GM18868 (cell line): ENCODE measurements around the gene ADAMTS16.

ENCODE experiments used
- ATAC-seq: cut with Tn5 transposase; IDR thresholded peaks from one replicate; pipeline ENCODE4 v1.9.1; 2021; ENCODE audit warnings: mild to moderate bottlenecking, moderate library complexity; ENCODE audit not compliant: unreplicated experiment

The ADAMTS16 gene

DNA sequence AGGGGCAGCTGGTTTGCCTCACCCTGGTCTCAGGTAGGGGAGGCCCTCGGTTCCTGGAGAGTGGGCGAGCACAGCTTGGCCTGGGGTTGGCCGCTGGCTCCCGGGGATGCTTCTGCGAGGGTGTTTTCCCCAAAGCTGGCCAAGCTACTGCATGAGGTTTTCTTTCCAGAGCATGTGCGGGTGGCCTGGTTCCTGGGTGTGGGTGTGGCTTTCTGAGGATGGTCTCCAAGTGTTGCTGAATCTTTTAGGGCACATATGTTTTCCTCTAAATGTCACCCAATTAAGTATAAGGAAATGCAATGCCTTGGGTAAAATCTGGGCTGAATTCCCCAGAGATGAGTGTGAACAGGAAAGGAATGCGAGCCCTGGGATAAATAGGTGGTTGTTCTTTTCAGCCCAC is 166.6 kb downstream of the ADAMTS16 start:
- ATAC-seq: no peak

DNA sequence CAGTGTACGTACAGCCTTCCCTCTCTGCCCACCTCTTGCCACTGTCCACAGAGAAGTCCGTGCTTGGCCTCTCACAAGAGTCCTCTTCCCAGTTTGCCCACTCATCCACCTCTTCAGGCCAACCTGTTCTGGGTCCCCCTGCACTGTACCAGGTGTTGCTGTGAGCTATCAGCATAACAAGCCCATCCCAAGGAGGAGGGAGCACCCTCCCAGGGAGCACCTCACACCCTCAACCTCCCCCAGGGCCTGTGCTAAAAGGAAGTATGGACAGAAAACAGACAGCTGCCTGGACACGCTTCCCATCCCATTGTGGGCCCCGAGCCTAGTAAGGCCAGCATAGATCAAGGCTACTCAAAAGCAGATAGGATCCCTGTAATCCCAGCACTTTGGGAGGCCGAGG is 168.2 kb downstream of the ADAMTS16 start:
- ATAC-seq: no peak

DNA sequence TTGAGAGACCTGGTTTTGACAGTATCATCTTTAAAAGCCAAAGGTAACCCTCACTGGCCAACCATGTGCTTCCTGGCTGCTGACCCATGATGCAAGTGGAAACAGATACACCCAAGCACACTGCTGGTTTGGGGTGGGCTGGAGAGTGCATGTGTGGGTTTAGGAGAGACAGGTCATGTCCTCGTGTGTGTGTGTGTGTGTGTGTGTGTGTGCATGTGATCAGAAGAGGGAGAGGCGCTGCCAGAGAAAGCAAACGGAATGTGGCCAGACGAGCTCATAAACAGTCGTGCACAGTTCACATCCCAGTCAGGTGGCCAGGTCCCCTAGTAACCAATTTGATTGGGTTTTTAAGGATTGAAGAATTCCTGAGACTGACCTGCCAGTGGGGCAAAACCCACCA is 169.5 kb downstream of the ADAMTS16 start:
- ATAC-seq: no peak

DNA sequence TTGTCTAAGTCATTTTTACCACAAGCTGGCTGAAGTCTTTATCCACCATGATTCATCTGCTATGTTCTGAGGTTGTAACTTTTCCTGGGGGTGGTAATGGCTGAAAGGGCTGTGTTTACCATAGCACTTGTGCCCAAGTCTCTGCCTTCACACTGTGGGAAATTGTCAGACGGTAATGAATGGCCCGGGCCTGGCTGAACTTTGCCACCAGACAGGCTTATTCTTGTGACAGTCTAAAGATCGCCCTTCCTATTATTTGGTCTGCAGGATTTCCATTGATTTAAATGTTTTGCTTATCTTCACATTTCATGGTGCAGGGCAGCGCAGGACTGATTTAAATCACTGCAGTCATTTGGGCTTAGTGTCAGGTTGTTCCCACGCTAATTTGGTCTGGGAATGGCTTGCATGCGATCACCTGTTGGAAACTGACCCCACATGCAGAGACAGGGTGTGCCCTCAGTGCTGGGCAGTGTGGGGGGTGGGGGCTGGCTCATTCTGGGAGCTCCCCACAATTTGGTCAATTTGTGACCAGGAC is 173.0 kb downstream of the ADAMTS16 start:
- no peak for ATAC-seq

DNA sequence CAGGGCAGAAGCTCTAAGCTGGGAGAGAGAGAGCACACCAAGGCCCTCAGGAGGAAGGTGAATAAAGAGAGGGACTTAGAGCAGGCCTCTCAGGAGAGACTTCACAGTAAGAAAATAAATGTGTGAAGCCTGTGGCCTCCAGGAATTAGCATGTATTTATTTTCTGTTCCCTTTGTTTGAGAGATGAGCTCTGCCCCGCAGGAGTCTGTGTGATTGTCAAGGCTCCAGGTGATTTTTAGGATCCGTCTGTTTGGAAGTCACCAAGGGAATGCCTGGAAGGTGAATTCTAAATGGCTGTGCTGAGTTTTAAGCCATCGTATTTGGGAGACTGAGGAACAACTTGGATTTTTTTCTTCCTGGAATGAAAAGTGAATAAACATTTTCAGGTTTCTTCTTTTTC is 174.0 kb downstream of the ADAMTS16 start:
- ATAC-seq: no peak

DNA sequence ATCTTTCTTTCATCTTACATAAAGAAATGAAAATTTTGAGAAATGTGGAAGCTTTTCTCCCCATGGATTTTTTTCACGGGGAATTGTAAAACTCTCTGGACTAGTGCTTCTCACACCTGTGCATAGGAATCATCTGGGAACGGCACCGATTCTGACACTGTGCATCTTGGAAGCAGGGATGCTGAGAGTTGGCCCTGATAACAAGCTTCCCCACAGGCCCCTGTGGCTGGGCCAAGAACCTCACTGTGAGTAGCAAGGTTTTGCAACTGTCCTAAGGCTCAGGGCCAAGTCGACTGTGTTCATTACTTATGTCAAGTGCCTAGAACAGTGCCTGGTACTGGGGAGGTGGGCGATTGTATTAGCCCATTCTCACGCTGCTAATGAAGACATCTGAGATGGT is 174.5 kb downstream of the ADAMTS16 start:
- no peak for ATAC-seq

DNA sequence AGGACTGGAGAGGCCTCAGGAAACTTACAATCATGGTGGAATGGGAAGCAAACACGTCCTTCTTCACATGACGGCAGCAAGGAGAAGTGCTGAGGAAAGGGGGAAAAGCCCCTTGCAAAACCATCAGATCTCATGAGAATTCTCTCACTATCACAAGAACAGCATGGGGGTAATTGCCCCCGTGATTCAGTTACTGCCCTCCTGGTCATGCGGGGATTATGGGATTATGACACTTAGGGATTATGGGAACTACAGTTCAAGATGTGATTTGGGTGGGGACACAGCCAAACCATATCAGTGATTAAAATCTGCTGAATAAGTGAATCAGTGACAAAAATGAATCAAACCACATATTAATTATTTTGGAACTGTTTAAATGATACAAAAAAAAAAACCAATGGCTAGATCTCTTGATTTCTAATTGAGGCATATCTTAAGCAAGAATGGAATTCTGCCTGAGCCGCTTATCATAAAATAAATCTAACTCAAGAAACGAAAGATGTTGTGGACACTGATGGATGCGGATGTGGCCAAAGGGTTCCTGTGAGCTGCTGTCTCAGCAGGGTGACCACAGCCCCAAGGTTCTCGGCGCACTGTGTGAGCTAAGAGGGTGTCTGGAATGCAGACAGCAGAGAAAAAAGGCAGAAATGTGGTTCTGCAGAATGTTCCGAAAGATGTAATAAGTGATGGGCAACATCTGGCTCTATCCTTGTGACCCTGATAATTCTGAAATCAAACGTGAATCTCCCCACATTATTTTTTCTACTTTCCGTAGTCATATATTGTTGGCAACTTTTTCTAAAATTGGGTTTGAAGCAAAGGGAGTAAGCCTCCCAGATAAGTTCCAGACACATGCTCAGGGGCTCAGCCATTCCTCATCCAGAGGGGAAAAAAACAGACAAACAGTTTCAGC is 175.2 kb downstream of the ADAMTS16 start:
- no peak for ATAC-seq

DNA sequence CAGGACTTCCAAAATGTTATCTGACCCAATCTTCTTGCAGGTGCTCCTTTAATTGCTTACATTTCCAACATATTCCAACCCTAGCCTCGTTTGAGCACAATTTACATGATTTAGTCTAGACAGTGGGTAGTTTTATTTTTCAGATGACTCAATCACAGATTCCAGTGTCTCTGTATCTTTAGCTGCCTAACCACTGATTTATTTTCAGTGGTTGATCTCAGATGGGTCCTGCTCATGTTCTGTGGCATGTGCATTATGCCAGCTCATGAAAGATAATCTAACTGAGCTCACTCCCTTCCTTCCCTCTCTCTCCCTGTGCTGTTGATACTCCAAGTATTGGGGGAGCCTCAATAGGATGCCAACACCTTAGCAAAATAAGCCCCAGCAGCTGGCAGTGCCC is 176.2 kb downstream of the ADAMTS16 start:
- ATAC-seq: no peak

DNA sequence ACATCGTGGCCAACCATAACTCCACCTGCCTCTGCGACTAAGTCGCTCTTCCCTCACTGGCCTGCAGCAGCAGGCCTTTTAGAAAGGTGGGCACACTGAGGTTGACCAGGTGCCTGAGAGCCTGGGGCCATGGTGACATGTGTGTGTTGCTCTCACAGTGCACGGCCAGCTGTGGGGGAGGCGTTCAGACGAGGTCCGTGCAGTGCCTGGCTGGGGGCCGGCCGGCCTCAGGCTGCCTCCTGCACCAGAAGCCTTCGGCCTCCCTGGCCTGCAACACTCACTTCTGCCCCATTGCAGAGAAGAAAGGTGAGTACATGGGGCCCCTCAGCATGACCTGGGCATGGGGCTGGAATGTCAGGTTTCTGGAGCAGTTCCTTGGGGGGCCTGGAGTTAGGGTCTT is 177.8 kb downstream of the ADAMTS16 start:
- no peak for ATAC-seq

DNA sequence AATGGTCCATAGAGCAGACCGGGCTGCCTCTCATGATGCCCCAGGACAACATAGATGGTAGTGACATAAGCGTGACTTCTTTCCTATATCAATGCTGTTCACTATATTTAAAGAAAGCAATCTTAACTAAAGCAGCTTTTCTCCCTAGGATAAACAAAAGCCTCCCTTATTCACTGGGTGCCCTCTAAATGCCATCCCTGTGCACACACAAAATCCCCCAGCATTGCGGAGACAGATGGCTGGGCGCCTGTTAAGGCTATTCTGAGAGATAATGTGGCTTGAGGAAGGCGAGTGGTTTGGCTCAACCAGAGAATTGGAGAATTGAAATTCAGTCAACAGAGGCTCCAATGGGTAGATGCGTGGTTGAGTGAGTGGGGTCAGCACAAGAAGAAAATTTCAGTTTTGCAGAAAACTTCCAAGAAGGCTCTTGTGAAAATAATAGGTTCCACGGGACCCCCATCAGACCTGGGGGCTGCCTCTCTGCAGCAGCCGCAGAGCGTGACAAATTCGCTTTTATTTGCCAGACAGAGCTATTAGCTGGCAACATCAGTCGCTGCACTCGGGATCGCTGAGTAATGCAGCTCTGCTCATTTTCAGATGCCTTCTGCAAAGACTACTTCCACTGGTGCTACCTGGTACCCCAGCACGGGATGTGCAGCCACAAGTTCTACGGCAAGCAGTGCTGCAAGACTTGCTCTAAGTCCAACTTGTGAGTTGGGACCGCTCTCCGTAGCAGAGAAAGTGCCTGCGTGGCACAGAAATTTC is 178.5 kb downstream of the ADAMTS16 start:
- no peak for ATAC-seq

DNA sequence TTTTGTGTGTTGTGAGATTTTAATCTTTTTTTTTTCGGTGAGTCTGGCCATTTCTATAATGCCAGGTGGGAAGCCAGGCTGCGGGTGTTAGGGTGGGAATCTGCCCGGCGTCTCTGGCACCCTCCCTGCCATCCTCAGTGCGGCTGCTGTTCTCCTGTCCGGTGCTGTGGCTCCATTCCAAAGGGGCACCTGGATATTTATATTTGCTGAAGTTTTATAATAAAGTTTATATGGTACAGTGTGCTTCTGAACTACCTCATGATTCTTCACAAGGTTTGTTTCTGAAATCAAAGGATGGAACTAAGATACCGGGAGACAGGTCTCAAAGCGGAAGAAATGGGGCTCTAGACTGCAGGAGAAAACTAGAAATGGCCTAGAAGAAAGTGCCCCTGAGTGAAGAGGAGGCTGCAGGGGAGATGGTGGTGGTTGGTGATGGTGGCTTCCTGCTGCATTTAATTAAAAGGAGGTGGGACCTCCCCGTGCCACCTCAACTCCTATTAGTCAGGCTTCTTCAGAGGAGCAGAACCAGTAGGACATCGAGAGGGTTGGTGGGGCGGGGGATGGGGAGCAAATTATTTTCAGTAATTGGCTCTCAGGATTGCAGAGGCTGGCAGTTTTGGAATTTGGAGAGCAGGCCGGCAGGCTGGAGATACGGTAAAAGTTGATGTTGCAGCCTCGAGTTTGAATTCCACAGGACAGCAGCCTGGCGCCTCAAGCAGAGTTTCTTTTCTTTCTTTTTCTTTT is 180.1 kb downstream of the ADAMTS16 start:
- no peak for ATAC-seq

DNA sequence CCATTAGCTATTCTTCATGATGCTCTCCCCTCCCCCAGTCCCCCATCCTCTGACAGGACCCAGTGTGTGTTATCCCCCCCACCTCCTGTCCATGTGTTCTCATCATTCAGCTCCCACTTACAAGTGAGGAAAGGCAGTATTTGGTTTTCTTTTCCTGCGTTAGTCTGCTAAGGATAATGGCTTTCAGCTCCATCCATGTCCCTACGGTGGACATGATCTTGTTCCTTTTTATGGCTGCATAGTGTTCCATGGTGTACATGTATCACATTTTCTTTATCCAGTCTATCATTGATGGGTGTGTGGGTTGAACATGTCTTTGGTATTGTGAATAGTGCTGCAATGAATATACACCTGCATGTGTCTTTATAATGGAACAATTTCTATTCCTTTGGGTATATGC is 181.0 kb downstream of the ADAMTS16 start:
- ATAC-seq: no peak

DNA sequence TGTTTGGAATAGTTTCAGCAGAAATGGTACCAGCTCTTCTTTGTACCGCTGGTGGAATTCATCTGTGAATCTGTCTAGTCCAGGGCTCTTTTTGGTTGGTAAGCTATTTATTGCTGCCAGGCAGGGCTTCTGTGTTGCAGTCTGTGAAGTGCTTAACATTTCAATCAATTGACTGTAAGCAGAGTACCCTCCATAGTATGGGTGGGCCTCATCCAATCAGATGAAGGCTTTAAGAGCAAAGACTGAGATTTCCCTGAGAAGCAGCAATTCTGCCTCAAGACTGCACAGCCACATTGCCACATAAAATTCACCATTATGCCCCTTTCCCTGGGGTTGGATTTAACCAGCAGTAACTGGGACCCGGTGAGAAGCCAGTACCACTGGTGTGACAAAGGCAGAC is 183.4 kb downstream of the ADAMTS16 start:
- ATAC-seq: no peak

DNA sequence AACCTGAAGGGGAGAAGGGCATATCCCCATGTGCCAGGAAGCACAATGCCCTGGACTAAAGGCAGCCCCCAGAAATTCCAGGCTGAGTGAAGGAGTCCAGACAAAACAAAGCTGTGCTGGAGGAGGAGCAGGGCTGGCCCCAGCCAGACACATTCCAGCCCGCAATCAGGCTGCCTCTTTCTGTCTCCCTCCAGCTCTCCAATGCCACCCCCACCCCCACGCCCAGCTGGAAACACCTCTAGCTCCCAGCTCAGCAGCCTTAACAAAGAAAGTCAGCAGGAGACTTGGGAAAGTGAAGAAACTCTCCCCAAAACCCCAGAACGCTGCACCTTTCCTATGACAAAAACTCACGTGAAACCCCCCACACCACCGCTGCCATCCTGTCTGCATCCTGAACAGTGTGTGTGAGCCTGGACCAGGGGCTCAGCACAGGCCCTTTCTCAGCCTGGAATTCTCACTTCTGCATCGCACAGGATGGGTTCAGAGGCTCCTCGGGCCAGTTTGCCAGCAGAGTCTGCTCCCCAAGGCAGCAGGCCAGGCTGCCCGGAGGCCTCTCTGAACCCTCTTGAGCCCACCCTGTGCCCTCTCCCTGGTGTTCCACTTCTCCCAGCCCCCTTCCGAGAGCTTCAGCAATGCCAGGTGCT is 186.1 kb downstream of the ADAMTS16 start:
- ATAC-seq: no peak

DNA sequence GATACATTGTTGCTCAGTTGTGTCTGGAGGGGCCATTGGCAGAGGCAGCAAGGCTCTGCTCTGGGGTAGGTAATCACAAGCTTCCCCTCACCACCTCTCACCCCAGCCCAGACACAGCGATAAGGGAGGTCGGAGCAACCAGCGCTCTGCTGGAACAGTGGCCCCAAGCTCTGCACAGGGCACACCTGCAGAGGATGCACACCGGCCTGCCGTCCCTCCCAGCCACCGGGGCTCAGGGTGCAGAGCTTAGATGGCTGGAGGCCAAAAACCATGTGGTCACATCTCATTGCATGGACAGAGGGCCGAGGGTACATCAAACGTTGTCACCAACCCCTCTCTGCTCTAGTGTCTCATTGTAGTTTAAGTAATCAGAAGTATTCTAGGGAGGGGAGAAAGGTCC is 187.0 kb downstream of the ADAMTS16 start:
- no peak for ATAC-seq

DNA sequence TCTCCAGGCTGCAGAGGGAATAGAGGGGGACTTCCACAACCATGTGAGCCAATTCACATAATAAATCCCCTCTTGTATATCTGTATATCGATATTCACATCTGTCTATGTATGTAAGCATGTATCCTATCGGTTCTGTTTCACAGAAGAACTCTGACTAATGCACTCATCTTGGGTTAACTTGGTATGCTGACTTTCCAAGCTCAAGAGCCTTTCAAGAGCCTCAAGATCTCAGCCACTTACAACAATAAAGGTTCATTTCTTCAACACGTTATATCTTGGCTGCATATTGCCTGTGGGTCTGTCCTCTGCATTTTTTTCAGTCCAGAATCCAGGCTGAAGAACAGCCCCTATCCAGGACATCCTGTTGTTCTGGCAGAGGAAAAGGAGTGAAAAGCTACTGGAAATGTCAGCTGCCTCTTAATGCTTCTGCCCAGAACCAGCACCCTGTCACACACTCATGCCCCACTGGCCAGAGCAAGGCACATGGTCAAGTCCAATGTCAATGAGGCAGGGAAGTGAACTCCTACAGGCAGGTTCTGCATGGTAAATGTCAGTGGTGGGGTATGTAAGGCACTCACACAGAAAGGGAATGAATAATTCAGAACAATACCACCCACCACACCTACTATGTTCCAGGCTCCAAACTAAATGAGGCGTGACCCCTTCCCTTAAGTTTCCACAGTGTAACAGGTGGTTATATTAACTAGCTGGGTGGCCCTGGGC is 190.8 kb downstream of the ADAMTS16 start:
- ATAC-seq: no peak

DNA sequence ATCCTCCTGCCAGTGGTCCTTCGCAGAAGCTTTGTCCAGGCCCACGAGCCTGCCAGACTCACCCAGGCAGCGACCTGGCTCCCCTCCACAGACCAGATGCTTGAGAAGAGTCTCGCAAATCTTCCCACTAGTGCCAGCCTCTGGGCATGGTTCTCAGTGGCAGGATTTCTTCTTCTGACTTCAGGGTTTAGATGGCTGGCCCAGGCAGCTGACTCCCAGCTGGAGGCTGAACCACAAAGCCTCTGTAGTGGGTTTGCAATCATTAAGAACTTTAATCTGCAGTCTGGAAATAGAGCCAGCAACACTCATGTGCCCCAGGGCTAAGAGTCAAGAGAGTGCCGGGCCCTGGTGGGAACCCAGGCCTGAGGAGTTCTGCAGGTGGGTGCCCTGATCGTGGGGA is 191.7 kb downstream of the ADAMTS16 start:
- no peak for ATAC-seq

DNA sequence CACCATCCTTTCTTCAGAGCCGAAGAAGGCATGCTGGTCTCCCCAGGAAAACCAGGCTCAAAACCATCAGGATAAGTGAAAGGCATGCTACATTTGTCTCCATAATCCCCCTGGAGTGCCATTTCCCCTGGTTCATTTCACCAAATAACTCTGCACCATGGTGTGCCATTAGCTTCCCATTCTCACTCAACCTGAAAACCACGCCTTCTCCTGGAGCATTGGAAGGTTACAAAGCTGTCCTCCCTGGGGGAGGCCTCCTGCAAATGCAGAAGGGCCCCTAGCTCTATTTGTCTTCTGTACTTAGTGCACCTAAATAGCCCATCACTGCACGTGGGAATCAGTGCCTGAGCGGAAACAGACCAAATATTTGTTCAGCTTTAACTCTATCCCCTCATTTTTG is 192.2 kb downstream of the ADAMTS16 start:
- ATAC-seq: no peak

DNA sequence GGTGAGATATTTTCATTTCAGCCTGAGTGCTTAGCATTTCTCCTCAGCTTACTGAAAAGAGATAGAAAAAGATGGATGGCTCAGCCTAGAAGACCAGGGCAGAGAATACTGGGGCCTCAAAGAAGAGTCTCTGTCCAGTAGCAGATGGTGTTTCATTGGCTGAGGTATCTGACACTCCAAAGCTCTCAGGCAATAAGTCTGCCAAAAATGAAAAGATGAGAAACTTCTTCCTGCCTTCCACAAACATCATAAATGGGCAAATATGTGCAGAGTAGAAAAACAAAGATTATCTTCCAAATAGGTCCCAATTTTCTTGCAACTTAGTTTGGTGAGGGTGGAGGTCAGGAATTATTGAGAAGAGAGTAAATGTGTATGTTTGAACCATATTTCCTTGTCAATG is 195.0 kb downstream of the ADAMTS16 start:
- ATAC-seq: no peak

DNA sequence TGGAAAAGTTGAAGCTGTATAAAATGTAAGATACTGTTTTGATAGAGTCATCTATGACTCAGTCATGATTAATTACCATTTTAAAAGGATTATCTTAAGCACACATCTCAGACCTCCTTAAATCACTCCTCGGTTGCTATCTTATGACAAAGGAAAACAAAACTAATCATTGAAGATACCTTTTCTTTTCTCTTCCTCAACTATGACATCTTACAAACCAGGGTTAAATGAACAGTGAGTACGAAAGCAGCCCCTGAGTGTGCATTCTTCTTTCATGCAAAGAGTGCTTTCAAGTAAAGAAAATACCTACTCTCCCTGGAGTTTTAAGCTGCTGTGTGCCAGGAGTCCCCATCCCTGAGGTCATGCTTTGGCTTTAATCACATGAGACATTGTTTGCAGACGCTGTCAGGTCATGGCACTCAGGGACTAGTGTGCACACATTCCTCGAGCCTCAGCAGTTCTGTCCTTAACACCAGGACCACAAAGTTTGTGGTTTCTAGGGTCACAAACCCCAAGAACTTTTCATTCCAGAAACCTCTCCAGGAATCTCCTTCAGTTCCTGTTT is 195.7 kb downstream of the ADAMTS16 start:
- ATAC-seq: no peak
